SK-MEL-5 (cell line): Measurements from ENCODE around the gene ST6GALNAC3. TPM values are rescaled to one million over a fixed set of nuclear protein-coding genes. Genes with fewer than 3 reads are reported as not detected.

Experiments
- DNase-seq: peaks from one replicate; pipeline ENCODE4 v3.0.0-alpha.2; 2016; ENCODE audit warnings: low read depth, low spot score
- in situ Hi-C: cut with HindIII; loops from 2 replicates; pipeline ENCODE4 v1.10.0; 2016; ENCODE audit warnings: low sequenced_read_pairs, high pct_unique_total_duplicates, low pct_unique_long_range_greater_than_20kb
- total RNA-seq: library from RNA; depleted of rRNA; stranded (reverse); fragments of >200 nt; shearing (Covaris generic); gene quantifications from 2 replicates; pipeline ENCODE4 v1.2.3, GENCODE V29; 2014

Gene ST6GALNAC3
- total RNA-seq, 1 experiment from 2014 or later = 70.7 TPM

DNA sequence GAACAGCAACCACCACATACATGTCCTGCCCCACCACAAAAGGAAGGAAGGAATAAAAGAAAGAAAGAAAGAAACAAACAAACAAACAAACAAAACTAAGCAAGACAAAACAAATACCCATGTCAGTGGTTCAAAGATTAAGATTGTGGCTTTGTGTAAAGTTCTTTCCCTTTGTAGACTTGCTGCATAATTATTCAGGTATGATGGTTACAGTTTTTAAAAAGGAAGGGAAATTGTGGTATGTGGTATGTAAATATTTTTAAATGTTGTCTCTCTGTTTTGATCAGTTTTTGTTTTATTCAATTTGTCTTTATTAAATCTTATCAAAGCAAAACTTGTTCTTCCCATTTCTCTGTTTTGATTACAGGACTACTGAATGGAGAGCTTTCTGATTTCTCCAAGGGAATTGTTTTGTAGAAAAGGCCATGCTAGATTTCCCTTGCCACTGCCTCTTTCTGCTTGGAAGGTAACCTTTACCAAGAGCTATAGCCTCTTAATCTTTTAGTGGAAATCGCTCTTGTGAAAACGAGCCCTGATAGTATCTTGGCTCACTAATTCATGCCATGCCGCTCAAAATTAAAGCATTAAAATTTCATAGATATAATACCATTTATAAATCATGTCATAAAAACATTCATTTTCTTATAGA is 502.5 kb downstream of the ST6GALNAC3 start:
- in situ Hi-C loops = no loop called here

DNA sequence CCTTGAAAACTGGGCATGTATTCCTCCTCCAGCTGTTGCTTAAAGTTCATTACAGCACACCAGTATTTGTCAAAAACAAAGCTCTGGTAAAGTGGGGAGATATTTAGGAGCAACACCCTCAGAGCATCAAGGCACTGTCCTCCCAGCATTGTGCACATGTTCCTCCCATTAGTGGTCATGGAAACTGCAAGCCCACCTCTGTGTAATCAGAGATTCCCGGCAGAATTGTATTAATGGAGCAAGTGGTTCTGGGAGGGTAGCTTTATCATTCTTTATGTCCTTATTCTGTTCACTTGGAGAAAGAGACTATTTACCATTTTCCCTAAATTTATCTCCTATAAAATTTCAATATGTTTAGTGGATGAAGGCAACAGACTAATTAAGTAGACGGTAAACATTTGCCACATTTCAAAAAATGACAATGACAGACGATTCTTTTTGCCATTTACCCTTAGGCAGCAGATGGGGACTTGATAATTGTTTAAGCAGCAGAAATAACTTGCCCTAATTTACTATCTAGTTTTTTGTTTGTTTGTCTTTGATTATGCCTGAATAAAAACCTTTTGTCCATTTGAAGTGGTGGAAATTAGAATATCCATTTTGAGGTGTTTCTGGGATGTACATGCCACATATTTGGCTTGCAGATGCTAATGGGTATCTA is 503.1 kb downstream of the ST6GALNAC3 start:
- DNase-seq = no peak
- in situ Hi-C loops = no loop called here

More for the DNA sequence above, 502.5 kb downstream of the ST6GALNAC3 start:
- DNase-seq = no peak

DNA sequence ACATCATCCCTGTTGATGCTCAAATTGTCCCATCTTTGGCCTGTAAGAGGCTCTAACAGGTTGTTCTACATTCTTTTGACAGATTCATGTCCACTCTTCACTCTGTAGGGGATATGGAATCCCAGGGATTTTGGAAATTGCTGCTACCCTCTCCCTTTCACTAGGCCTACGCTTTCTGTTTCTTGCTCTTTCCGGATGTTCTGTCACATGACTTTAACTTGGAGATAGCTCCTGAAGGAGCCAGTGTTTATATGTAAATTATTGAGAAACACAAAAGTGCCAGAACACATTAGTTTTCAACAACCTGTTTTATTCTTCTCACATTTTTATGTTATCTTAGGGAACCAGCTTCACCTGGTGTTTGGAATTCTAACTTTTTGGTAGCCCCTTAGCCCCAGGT is 505.7 kb downstream of the ST6GALNAC3 start:
- in situ Hi-C loops = no loop called here
- DNase-seq = no peak

DNA sequence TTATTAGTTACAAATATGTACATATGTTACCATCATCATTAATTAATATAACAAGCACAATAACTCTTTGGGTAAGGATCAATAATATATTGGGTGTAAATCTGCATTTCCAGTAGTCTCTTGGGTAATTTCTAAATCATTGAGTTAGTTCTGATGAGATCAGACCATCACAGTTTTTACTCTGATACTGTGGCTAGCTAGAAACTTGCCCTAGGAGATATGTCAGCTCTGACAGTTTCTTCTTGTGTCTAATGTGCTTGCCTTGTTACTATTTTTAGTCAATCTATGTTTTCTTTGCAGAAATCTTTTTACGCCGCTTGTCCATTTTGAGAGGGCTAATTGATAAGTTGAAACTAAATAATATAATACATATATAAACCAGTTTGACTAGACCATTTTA is 507.2 kb downstream of the ST6GALNAC3 start:
- DNase-seq = no peak
- in situ Hi-C loops = no loop called here

DNA sequence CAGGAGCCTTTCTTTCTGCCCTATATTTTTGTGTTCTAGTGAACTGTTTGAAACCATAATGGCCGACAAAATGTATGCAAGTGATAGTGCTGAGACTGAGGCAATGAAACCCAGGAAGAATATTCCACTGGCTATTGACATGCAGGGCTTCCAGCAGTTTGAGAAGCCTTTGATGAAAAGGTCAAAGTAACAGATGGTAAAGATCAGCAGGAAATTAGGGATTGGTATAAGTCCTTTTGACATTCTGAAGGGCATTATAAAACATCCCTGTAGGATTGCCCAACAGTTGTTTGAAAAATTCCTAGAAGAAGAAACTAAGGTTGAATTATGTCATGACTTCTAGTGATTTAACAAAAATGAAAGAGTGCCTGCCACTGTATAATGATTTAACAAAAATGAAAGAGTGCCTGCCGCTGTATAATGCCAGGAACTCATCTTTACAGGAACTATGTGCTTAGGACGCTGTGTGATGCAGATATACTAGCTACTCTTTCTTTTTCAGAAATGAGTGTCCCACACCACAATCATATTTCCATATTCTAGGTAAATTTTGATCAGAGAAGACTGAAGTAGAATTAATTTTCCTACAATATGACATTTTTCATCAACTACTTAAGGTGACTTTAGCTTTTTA is 508.8 kb downstream of the ST6GALNAC3 start:
- in situ Hi-C loops = no loop called here
- DNase-seq = no peak

DNA sequence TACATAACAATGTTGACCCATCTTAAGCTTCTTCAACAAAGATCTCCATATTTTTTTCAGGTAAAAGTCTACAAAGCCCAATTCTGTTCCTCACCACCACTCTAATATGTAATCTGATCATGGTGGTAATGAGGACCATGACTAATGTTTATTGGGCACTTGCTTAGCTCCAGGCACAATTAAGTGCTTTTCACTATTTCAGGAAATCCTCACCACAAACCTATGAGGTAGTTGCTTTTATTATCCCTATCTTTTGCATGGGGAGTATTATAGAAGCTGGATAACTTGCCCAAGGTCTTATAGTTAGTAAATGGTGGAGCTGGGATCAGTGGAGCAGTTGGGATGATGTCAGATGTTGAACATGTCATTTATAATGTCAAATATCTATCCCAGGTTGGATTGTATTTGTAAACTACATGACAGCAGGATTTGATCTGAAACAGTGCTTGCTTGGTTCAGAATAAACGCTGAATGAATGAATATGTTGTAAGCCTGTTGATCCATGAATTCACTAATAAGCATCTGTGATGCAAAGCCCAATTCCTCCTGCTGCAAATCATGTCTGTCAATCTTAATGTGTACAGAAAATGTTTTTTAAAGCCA is 509.4 kb downstream of the ST6GALNAC3 start:
- DNase-seq = no peak
- in situ Hi-C loops = no loop called here

DNA sequence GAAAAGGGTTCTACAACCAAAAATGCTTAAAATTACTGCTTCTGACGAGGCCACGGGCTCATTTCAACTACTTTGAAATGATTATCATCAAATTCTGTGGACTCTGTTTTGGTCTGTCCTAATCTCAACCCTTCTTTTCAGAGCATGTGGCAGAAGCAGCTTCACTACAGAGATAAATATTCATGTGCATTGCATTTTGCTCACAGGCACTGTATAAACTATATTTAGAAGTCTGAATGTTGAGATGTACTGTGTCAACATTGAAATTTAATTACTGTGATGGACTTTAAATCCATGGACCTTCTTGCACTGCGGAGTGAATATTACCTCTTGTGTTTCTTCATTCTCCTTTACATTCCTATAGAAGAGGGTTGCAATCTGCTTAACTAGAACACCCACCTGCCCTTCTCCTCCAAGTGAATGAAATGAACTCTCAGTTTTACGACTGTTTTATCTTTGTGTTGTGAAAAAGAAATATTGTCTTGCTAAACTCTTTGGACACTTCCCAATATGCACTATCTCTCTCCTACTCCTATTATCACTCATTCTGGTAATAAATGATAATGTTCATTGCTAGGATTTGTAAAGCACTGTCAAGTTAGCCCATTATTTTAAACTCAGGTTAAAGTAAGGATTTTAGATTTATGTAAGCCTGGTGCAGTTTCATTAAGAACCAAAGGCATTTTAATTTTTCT is 511.6 kb downstream of the ST6GALNAC3 start:
- in situ Hi-C loops = no loop called here
- DNase-seq = no peak

DNA sequence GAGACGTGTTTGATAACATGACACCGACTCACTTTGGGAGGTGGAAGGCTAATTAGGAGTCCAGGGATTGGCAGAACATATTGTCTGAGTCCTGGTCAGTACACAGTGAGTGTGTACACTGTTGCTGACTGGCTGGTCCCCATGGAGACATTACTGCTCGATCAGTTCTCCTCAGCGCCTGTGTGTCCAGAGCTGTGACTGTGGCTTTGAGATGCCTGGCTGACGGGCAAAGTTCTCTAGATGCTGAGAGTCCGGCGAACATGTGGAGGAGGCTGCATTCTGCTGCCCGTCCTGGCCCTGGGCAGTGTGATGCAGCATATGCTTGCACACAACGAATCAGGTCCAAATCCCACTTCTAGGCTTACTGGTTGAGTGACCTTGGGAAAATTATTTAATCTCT is 512.7 kb downstream of the ST6GALNAC3 start:
- in situ Hi-C loops = no loop called here
- DNase-seq = no peak

DNA sequence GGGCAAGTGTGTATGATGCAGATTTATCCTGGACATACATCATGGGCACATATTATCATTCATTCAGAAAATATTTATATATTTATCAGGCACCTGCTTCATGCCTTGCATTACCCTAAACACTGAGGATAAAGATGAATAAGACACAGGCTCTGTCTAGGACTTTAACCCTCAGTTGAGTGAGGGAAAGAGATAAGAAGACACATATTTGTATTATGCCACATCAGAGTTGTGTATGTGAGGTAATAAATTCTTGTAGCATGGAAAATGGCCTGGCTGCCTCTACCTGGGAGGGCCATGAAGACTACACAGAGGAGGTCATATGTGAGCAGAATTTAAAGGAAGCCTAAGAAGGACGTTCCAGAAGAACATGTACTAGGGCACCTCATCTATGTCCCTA is 516.9 kb downstream of the ST6GALNAC3 start:
- in situ Hi-C loops = no loop called here
- no peak for DNase-seq

DNA sequence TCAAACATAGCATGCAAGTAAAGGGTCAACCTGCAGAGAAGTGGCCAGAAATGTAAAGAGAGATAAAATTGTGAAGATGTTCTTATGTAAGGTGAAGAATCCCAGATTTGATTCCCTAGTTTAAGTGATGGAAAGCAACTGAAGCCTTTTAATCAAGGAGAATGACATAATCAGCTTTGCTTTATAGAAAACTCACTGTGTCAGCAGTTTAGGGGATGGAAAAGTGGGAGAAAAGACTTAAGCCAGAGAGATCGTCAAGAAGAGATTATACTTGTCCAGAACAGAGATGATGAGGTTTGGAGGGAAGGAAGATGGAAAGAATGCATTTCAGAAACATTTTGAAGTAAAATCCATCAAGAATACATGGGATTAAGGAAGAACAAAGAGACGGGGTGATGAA is 517.4 kb downstream of the ST6GALNAC3 start:
- no peak for DNase-seq
- in situ Hi-C loops = no loop called here

DNA sequence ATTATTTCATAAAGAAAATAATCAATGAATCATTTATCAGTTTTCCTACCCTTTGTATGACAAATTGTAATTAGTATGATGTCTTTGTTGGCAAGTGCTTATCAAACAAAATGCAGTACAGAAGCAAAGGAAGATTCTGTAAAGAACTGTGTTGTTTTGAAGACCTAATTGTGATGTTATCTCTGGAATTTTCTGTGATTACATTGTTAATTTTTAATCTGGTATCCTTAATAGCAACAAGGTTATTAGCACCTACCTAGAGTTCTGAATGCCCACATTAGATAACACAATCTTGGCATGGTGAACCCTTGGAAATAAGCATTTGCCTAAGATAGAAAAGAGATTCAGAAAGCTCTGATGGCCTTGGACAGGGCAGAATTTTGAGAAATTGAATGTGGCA is 518.6 kb downstream of the ST6GALNAC3 start:
- DNase-seq = no peak
- in situ Hi-C loops = no loop called here

DNA sequence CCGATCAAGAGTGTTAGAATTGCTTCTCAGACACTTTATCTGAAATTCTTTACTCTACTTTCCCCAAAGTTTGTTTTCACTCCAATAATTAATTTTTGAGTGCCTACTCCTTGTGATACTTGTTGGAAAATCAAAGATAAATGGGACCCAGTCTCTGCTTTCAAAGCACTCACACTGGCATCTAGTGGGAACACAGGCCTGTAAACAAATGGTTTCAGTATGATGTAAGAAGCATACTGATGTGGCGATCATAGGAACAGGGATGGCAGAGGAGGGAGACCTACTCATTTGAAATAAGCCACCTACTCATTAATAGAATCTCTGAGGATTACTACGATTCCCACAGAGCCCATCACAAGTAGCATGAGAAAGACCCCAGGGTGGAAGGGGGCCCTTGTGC is 519.1 kb downstream of the ST6GALNAC3 start:
- in situ Hi-C loops = no loop called here
- no peak for DNase-seq

DNA sequence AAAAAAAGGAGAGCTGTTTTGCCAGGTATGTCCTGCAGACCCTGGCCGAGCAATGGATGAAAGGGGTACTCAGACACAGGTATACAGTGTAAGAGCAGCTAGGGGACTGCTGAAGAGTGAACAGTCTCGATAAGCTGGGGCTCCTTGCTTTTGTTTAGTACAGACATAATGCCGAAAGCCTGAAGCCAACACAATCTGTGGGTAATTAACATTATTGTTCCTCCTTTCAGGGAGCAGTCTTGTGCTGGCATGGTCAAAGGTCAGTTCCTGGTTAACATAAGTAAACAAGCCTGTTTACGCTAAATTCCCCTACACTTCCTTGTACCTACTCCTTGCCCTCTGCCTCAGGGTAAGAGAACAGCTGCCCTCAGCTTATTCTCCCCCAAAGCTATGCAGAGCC is 520.5 kb downstream of the ST6GALNAC3 start:
- no peak for DNase-seq
- in situ Hi-C loops = no loop called here

DNA sequence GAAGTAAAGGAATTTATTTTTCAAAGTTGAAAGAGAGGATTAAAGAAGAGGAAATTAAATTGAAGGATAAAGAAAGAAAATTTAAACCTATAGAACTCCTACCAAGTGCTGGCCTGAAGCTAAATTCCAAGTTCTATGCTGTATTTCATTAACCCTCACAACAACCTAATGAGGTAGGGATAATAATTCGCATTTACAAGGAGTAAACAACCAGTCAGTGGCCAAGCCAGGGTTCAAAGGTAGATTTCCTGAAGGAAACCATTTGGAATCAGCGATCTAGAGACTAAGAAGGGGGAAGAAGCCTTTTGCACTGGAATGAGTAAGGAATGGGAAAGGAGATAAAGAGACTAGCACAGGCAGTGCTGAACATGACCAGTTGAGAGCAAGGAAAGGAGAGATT is 526.9 kb downstream of the ST6GALNAC3 start:
- in situ Hi-C loops = no loop called here
- DNase-seq = no peak

DNA sequence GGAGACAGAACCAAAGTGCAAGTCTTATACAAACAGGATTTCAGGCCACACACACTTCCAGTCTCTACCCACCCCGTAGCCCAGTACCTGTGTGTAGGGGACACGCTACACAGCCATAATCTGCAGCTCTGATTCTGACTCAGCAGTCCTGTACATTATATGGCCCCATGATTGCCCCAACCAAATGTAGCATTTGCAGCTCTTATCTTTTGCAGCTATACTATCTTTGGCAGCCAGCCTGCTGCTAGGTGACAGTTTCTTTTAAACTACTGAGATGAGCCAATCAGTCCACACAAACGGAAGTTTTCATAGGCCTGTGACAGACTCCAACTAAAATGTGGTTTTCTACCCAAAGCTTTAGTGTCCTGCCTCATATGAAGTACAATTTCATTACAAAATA is 533.2 kb downstream of the ST6GALNAC3 start:
- in situ Hi-C loops = no loop called here
- no peak for DNase-seq

DNA sequence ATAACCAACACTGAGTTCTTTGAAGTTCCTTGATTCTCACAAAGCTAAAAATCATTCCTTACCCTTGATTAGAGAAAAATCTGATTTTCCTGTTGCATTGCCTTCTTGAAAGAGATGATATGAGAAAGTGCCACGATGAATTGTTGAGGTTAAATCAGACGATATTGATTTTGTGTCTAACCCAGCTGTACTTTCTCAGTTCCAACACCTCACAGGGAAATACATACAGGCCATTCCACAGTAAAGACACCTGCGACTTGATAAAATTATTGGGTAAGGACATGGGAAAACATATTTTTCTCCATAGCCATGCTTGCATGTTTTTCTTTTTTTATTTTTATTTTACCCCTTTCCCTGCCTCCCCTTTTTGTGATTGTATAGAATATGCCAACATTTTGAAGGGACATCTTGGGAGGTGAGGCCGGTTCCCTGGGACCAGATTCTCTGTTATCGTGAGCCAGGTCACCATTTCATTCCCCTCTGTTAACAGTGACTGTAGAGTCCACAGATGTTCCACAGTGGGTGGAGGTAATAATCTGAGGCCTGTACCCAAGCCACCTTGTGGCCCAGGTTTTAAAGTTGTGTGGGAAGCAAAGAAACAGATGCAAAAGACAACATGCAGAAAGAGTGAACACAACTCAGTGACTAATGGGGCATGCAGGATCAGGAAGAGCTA is 537.4 kb downstream of the ST6GALNAC3 start:
- in situ Hi-C loops = no loop called here
- no peak for DNase-seq

DNA sequence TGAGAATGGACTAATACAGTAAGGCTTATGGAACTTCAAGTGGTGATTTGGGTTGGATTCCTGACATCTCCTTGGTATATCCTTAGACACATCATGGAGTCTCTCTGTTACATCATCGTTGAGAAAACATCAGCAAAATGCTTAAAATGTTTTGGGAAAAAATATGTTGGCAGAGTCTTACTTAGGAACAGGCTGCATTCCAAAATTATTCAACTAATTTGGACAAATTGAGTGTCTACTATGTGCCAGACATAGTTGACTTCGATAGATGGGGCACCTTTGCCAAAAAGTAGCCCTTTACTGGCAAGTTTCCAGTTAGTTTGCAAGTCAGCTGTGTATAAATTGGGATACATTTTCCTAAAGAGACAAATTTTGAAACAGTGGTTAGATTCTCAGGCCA is 539.3 kb downstream of the ST6GALNAC3 start:
- DNase-seq = no peak
- in situ Hi-C loops = no loop called here
